ENCODE results near the gene SLX9.

SLX9 gene

DNA sequence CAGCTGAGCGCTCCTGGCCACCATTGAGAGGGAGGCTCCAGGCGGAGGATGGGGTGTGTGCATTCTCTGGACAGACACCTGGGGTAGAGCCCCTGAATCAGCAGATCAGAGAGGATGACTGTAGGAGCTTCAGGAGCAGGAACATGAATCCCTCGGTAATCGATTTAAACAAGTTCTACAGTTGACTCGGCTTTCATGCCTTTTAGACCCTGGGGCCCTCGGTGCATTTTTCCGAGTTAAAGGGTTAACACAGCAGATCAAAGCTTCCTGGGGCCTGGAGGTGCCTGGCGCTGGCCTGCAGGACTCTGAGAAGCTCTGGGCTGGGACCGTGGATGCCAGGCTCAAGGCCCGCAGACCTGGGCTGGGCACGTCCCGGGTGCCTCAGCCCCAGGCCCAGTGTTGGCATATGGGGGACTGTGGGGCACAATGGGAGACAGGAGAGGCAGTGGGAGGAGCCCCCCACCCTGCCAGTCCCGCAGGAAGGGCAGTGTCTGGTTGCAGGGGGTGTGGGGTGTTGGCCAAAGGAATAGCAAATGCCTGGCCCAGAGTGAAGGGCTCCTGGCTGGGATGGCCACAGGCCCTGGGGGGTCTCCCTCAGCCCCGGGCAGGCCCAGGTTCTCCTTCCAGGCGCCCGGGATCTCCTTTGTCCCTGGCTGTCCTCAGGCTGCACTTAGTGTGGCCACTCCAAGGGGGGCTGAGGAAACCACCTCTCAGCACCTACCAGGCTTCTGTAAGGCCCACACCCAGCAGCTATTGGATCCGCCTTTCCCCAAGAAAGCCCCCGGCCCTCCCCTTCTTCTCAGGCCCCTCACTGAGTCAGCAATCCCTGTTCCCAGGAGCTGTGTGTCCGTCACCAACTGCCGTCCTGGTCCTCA lies 40.1 kb downstream of the SLX9 start:
- no peak for DNase-seq

DNA sequence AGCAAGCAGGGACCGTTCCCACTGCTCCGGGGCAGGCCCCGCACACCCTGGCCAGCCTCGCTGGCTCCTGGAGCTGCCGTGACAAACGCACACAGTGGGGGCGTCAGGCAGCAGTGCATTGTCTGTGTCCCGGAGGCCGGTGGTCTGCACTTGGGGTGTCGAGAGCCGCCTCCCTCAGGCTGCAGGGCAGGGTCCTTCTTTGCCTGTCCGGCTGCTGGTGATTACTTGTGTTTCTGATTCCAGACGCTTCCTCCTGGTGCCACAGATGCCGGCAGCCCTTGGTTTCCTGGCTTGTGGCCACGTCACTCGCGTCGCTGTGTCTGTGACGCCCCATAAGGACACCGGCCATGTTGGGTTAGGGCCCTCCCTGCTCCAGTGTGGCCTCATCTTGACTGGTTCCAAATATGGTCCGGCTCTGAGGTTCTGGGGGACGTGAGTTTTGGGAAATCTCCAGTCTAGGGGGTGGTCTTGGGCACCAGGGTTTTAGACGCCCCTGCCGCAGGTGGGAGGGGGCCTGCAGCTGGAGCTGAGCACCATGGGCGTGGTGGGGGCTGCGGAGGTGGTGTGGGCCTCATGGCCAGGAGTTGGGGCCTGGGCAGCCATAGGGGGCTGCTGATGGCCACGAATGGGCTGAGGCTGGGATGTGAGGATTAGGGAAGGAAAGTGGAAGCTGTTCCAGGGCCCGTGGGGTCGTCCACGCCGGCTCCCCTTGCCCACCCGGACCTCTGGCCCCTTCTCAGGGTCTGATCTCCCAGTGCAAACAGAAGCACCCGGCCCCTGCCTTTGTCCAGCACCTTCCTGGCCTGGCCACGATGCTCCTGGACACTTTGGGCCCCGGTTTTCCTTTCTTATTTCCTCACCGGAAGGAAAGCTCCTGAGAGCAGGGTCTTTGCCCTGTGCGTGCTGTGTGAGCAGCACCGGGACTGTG lies 41.0 kb downstream of the SLX9 start:
- DNase-seq = no peak

DNA sequence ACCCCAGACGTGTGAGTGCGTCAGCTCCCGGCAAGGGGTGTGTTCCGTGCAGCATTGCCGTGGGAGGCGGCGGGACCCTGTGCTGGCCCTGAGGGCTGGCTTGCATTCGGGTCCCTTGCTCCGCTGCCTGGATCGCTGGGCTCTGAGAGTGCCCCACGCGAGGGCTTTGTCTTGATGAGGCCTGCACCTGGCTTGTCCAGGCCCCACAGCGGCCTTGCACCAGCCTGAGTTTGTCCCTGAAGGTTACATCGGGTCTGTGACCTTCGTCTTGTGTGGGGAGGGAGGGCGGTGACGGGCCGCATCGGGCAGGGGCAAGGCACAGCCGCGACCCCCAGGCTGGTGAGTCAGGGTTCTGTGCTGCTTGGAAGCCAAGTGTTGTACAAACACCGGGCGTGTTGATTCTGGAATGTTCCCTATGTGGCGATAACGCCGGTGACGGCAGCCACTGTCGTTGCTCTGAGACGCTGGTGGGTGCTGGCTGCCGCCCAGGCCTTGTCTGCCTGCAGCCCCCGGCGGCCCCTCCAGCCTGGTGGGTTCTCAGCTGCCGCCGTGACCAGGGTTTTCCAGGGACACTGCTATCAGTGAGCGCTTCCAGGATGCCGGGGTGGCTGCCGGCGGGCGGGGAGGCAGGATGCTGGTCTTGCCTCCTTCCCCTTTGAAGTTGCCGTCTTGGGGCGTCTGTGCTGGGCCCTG lies 42.9 kb downstream of the SLX9 start:
- DNase-seq = no peak

DNA sequence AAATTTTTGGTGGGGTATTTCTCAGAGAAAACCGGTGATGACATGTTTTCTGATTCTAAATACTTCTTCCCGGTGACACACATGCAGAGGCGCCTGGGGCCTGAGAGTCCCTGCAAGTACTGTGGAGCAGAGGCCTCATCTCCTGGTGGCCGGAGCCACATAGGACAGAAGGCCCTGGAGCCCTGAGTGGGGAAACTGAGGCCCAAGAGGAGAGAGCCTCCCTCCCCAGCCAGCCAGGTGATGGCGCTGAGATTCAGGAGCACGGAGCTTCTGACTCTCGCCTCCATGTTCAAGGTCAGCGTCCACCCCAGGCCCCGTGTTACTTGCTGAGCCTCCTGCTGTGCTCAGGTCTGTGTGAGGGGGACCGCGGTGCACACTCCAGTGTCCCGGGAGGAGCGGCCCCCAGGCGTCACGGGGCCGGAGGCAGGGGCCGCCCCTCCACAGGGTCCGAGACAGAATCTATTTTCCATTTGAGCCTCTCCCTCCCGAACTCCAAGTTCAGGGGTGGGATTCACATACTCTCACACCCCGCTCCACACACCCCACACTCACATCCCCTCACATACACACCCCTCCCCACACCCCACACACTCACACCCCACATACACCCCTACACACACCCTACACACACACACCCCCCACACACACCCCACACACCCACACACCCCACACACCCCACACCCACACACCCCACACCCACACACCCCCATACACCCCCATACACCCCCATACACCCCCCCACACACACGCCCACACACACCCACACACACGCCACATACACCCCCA lies 43.8 kb downstream of the SLX9 start:
- no peak for DNase-seq

DNA sequence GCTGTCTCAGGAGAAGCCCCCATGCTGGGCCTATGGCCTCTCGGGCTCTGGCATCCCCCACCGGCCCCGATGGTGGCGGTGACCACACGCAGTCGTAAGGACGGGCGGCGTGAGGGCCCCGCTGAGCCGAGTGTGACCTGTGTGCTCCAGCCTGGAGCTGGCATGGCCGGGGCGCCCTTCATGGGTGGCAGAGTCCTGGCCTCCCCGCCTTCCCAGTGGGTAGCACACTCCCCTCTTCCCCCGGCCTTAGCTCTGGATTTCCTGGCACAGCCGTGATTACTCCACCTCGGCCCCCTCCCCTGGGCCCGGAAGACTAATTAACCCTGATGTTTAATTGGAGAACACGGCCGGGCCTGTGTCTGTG lies 44.6 kb downstream of the SLX9 start:
- no peak for DNase-seq

DNA sequence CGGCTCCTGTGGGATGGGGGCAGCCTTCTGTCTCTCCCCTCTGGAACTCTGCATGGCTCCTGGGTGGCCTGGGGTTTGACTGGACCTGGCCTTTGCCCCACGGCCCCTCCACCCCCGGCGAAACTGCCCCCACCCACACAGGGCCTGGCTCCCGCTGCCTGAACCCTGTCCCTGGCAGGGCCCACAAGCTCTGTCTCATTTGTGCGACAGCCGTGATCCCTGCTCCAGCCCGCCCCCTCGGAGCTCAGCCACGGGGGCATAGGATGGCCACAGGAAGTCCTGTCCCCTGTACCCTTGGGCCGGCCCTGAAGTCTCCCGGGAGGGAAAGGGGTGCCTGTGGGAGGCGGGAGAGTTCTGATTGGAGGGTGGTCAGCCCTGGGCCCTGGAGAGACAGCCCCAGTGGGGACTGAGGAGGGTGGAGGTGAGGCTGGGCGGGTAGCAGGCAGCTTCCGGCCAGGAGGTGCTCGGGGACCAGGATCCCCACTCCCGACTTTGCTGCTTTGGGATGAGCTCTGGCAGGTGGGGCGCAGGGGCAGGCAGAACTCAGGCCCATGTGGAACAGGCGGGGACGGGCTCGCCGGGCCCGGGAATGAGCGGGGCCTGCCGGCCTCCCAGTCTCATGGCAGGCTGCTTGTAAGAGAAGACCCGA lies 45.1 kb downstream of the SLX9 start:
- DNase-seq = no peak

DNA sequence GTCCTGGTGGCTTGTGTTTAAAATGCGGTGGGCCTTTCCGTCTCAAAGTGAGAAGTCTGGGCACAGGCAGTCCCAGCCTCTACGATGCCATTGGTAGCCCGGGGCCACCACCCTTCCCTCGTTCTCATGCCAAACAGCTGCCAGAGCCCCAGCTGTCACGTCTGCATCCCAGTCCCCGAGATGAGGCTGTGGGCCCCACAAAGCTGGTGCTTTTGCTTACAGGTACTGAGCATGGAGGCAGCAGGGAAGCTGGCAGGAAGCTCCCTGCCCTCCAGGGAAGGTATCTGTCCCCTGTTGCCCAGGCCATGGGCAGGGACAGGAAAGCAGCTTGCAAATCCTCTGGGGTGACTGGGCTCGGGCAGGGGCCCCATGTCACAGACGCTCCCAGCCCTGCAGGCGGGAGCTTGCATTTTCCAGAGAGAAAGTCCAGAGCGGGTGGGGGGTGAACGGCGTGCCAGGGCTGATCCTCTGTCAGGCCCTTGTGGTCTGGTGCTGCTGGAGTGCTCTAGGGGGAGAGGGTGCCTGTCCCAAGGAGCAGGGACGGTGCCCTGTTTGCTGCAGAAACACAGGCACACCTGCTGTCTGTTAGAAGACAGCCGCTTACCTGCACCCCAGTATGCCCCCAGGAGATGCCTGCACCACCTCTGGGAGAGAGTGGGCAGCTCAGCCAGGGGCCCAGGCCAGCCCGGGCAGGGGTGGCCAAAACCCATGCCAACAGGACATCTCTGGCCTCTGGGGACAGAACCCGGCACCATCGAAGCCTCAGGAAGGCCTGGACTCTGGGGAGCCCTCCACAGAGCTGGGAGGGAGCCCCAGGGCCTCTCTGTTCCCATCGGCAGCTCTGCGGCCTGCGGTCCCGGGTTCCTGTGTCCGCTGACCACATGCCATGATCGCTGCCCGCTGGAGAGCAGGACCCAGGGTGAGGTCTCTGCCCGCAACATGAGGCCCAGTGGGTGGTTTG lies 45.9 kb downstream of the SLX9 start:
- no peak for DNase-seq

DNA sequence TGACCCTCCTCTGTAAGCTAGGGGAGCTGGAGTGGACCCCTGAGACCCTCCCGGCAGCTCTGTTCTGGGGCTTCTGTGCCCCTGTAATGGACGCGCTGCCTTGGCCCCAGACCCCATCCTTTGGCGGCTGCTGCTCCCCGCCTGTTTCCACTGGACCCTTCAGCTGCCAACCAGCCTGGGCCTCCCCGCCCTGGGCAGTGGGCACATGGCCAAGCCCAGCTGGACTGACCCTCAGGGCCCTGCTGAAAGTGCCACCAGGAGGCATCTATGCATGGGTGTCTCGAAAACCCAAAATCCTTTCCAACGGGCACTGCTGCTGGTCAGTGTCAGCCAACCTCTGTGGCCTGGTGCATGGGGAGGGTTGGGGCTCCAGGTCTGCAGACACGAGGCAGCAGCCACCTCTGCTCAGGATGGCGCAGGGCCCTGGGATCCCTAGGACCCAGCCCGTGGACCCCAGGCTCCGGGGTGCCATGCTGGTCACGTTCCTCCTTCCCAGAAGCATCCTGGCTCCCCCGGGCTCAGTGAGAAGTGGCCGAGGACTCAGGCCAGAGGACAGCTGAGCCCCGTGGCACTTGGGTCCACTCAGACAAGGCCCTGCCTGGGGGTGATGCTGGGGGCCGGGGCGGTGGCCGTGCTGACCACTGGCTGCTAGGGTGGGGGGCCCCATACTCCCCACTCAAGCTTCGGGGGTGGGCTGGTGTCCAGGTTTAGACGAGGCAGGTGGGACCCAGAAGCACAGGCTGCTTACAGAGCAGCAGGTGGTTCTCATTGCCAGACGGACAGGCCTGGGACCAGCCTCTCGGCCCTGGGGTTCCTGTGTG lies 46.9 kb downstream of the SLX9 start:
- no peak for DNase-seq

DNA sequence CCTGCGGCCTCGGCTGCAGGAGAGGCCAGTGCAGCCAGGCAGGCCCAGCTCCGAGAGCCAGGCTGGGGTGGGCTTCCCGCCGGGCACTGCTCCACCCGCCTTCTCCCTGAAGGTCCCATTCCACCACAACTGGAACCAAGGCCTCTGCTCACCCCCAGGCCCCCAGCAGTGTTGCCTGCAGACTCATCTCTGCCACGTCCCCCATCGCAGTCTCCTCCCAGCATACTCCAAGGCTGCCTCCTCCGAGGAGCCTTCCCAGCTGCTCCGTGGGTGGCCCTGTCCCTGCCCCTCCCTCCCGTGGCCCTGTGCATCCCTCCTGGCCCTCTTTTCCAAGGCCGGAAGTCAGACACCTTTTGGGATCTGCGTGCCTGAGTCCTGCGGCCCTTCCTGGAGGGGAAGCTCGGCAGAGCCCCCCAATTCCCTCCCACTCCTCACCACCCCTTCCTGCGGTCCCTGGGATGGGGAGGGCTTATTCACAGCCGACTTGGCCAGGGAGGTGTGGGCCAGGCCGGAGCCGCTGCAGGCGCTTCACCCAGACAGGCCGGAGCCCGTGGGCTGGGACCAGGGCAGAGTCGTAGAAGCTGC lies 47.6 kb downstream of the SLX9 start:
- no peak for DNase-seq

DNA sequence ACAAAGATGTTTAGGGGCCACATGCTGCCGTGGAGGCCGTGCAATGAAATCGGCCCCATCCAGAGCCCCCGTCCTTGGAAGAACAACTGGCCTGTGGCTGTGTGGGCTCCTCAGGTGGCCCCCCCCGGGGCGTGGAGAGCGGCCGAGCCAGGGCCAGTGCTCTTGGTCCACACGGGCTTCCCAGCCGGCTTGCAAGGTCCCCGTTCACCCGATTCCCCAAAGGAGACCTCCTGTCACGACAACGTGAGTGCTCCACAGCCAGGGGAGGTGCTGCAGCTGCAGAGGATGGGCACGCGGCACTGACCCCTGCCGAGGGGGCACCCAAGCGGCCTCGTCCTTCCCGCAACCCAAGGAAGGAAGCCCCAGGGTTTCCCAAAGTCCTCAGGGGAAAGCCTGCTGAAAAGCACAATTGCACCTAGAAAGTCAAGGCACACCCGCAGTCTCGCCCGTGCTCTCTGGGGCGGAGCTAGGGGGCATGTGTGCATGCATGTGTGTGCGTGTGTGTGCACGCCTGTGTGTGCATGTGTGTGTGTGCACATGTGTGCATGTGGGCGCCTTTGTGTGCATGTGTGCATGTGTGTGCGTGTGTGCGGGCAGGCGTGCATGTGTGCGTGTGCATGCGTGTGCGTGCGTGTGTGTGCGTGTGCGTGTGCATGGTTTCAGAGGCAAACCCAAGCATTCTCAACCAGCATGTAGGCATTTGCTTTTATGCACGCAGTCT lies 48.2 kb downstream of the SLX9 start:
- DNase-seq = no peak

DNA sequence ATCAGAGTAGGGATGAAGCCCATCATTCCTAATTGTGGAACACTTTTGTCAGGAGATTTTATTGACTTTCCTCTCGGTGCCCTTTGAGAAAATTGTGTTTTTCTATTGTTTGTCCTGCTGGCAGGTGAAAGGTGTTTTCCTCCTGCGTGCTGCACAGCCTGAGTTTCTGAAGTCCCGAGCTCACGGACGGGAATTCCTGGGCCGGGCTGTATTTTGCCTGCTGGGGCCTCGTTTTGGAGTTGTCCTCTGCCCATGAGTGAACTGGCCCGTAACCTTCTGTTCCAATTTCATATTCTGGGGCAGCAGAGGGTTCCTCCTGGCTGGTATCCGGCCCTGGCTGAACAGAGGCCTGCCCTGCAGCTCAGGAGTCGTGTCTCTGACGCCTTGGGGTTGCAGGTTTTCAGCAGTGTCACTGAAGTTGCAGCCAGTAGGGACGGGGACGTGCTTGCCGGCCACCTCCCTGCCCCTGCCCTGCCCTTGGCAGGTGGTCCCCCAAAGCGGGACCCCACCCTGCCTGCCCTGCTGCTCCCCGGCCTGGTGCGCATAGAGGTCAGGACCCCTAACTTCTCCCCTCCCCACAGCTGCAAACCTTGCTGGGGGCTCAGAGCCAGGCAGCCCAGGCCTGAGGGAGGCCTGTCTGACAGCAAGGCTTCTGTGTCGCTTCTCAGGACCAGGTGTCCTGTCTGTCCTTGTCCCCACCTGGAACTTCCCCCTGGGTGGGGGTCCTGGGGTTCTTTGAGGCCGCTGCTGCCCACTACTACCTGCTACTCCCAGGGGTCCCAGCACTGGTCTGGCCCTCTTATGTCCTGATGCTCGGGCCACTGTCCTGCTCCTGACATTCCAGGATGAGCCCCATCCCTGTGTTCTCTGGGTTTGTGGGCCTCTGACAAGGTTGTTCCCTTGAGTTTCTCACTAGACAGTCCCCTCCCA lies 49.0 kb downstream of the SLX9 start:
- DNase-seq = no peak

DNA sequence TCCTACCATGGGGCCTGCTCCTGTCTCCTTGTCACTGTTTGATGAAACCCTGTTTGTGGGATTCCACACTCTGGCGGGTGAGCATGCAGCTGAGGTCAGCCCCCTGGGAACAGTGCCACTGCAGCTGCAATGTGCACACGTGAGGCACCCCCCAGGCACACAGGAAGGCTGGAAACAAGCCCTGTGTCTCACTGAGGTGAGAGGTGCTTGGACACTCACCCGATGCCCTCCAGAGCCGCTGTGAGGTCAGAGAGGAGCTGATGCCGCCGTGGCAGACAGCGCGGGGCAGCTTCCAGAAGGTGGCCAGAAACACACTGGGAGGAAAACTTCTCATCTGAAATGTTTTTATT lies 49.7 kb downstream of the SLX9 start:
- DNase-seq = no peak

DNA sequence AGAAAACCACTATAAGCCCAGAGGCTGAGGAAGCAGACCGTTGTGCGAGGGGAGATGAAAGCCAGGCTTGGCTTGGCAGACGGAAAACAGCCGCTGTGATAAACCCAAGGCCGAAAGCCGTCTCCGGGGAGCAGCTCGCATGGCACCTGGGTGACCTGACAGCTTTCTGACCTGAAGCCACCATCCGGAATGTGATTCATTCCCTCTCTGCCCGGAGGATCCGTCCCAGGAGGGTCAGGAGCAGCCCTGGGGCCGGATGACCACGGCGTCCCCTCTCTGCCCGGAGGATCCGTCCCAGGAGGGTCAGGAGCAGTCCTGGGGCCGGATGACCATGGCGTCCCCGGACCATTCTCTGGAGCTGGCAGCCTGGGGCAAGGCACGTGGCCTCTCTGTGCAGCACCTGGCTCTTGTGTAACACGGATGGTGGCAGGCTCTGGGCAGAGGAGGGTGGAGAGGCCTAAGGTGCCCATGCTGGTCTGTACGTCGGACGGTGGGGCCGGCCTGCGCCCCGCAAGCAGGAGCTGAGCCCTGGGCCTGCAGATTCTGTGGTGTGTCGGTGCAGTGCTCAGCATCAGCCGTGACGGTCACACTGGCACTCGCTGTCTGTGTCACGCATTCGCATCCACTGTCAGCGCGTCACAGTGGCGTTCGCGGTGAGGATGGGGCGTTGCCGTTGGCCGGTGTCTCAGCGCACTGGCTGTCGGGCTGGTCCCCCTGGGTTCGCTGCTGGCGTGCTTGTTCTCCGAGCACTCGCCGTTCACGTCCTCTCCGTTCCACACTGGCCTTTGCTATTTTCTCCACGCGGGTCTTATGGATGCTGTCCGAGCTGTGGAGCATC lies 50.3 kb downstream of the SLX9 start:
- no peak for DNase-seq

DNA sequence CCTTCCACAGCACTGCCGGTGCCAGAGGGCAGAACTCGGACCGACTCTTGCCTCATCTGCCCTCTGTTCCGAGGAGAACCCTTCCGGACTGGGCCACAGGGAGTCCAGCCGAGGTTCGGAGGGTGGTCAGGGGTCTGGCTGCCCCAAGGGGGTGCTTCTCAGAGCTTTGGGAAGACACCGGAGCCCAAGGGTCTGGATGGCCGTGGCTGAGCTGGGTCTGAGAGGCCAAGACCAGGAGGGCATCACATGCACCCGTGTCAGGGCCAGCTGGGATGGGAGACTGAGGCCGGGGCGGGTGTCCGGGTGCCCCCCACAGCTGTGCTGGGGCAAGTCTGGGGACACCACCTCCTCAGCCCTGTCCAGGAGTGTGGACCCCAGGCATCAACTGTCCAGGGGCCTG lies 51.1 kb downstream of the SLX9 start:
- no peak for DNase-seq

DNA sequence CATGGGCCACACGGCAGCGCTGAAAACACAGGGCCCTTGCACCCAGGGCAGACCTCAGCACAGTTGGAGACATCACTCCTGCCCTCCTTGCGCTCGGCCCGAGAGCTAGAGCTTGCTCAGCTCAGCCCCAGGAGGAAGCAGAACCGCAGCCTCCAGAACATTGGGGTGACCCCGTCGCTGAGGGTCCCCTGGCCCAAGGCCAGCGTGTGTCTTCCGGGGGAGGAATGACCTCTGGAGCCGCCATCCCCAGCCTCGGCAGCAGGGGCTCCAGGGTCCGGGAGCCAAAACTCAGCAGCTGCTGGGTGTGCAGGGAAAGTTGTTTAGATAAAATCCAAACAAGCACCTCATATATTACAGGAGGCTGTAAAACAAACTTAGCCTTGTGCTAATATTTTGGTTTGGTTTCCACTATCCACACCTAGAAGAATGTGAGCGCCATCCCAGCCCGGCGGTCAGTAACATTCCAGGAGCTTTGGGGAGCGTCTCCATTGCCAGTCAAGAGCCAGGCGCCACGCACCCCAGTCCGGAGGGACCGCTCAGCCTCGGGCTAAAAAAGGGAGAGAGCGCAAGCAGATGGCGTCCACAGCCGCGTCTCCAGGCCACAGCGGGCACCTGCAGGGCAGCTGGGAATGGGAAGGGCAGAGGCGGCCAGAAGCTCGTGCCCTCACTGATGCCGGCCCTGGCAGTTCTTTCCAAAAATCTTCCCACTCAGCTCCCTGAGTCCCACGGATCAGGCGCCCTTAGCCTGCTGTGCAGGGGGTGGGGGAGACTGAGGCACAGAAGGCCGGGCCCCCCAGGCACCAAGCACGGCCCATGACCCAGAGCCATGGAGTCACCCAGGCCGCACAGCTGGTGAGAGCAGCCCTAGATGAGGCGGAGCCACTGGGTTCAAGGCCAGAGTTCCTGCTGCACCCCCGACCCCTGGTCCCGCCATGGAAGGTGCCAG lies 52.0 kb downstream of the SLX9 start:
- DNase-seq = no peak

DNA sequence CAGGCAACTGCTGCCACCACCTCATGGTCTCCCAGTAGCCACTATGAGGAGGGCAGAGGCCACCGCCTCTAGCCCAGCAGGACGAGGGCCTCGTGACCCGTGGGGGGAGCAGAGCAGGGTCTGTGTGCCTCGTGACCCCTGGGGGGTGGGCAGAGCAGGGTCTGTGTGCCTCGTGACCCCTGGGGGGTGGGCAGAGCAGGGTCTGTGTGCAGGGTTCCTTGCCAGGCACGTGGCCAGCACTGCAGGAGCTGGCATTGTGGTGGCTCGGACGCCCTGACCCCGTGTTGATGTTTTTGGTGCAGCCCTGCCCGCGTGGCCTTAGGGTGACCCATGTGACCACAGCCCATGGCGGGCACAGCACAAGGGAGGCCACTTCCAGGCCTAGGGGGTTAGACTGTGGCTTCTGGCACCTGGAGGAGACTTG lies 52.8 kb downstream of the SLX9 start:
- no peak for DNase-seq

All from NCI-H1436 treated with DMSO at 0.1 percent for 48 hours (cell line).